CD14-positive monocyte (primary cell): Measurements from ENCODE around the gene FOXP1. TPM values are rescaled to one million over a fixed set of nuclear protein-coding genes. Genes with fewer than 3 reads are reported as not detected.

Experiments
- DNase-seq, 3 donors: peaks; one replicate each; pipeline ENCODE4 v3.0.0-alpha.2; 2011 to 2022
- H2AFZ ChIP-seq: 2 replicates; pipeline ENCODE4 v1.6.0; 2012; ENCODE audit warnings: mild to moderate bottlenecking, low read depth, low read length, inconsistent platforms; ENCODE audit not compliant: insufficient read depth, poor library complexity, severe bottlenecking
- H3K27ac ChIP-seq, 2 donors: 1 replicate in 1 of 2; 2 replicates in 1 of 2; pipeline ENCODE4 v1.5.1; 2012 to 2013; ENCODE audit warnings: low read length in 2 of 2, control low read depth in 1 of 2, inconsistent platforms in 1 of 2, low read depth in 1 of 2, mild to moderate bottlenecking in 1 of 2
- H3K27me3 ChIP-seq, 2 donors: one replicate each; pipeline versions ENCODE4 v1.6.0 to v1.6.1; 2011 to 2013; ENCODE audit warnings: low read length in 2 of 2; ENCODE audit not compliant: control insufficient read depth in 2 of 2, insufficient read depth in 2 of 2
- H3K36me3 ChIP-seq, 2 donors: replicated peaks in 1 of 2; 1 replicate in 1 of 2; 2 replicates in 1 of 2; pipeline versions ENCODE4 v1.5.1 to v1.6.1; 2012 to 2013; ENCODE audit warnings: low read length in 2 of 2, control low read depth in 1 of 2, inconsistent platforms in 1 of 2, mild to moderate bottlenecking in 1 of 2; ENCODE audit not compliant: insufficient read depth in 2 of 2, control insufficient read depth in 1 of 2
- H3K4me1 ChIP-seq, 2 donors: 1 replicate in 1 of 2; 2 replicates in 1 of 2; pipeline versions ENCODE4 v1.5.1 to v1.6.1; 2012 to 2013; ENCODE audit warnings: low read length in 2 of 2, control low read depth in 1 of 2, inconsistent platforms in 1 of 2, mild to moderate bottlenecking in 1 of 2, moderate library complexity in 1 of 2; ENCODE audit not compliant: insufficient read depth in 2 of 2, control insufficient read depth in 1 of 2
- H3K4me2 ChIP-seq: replicated peaks from 2 replicates; pipeline ENCODE3; 2012; ENCODE audit warnings: low read length, moderate library complexity, mild to moderate bottlenecking; ENCODE audit not compliant: poor library complexity, severe bottlenecking; ENCODE audit errors: extremely low read depth
- H3K4me3 ChIP-seq, 3 experiments: fragments of 200-600 bp in 1 of 3; sonication (generic) in 1 of 3; replicated peaks in 1 of 3; 1 replicate in 2 of 3; 2 replicates in 1 of 3; pipeline ENCODE4 v1.5.1; 2011 to 2013; ENCODE audit warnings: low read length in 3 of 3, mild to moderate bottlenecking in 3 of 3, control low read depth in 2 of 3, low read depth in 2 of 3, inconsistent platforms in 1 of 3, moderate library complexity in 1 of 3
- H3K79me2 ChIP-seq: 2 replicates; pipeline ENCODE4 v1.6.0; 2012; ENCODE audit warnings: mild to moderate bottlenecking, control low read depth, inconsistent platforms, low read length, moderate library complexity; ENCODE audit not compliant: insufficient read depth
- H3K9ac ChIP-seq: 2 replicates; pipeline ENCODE4 v1.6.0; 2017; ENCODE audit warnings: low read length, mild to moderate bottlenecking; ENCODE audit not compliant: insufficient read depth, poor library complexity, severe bottlenecking
- H3K9me3 ChIP-seq, 2 donors: replicated peaks in 1 of 2; 1 replicate in 1 of 2; 2 replicates in 1 of 2; pipeline versions ENCODE4 v1.5.1 to v1.6.1; 2012 to 2013; ENCODE audit warnings: low read length in 2 of 2, control low read depth in 1 of 2; ENCODE audit not compliant: control insufficient read depth in 1 of 2, insufficient read depth in 1 of 2
- H4K20me1 ChIP-seq: 2 replicates; pipeline ENCODE4 v1.6.0; 2012; ENCODE audit warnings: mild to moderate bottlenecking, low read length, control low read depth, moderate library complexity; ENCODE audit not compliant: insufficient read depth
- H3K27ac Mint-ChIP-seq, 7 donors: one replicate each; pipeline ENCODE4 v1.8.0; 2020; ENCODE audit warnings: mild to moderate bottlenecking in 7 of 7, mixed read lengths in 7 of 7, moderate library complexity in 6 of 7, inconsistent platforms in 2 of 7
- H3K27me3 Mint-ChIP-seq, 3 donors: one replicate each; pipeline ENCODE4 v1.8.0; 2021 to 2022; ENCODE audit warnings: low read depth in 3 of 3, mild to moderate bottlenecking in 3 of 3, mixed read lengths in 3 of 3, moderate library complexity in 3 of 3, inconsistent platforms in 1 of 3
- H3K36me3 Mint-ChIP-seq, 2 donors: one replicate each; pipeline ENCODE4 v1.8.0; 2020; ENCODE audit warnings: mixed read lengths in 2 of 2, inconsistent platforms in 1 of 2, mild to moderate bottlenecking in 1 of 2
- H3K4me1 Mint-ChIP-seq: one replicate; pipeline ENCODE4 v1.8.0; 2020; ENCODE audit warnings: mild to moderate bottlenecking, mixed read lengths
- H3K4me3 Mint-ChIP-seq, 2 donors: one replicate each; pipeline ENCODE4 v1.8.0; 2020; ENCODE audit warnings: mild to moderate bottlenecking in 2 of 2, mixed read lengths in 2 of 2, moderate library complexity in 1 of 2
- H3K9me3 Mint-ChIP-seq, 7 donors: one replicate each; pipeline ENCODE4 v1.8.0; 2020 to 2022; ENCODE audit warnings: mixed read lengths in 7 of 7, mild to moderate bottlenecking in 6 of 7, moderate library complexity in 6 of 7, inconsistent platforms in 2 of 7
- CTCF ChIP-seq: fragments of 200-600 bp; IDR thresholded peaks from one replicate; pipeline ENCODE4 v1.8.0; 2022; ENCODE audit warnings: antibody characterized with exemption, mild to moderate bottlenecking
- WGBS: methylation state at CpG from one replicate; pipeline ENCODE4 v1.1.5; 2013; ENCODE audit warnings: missing lambda C conversion rate; ENCODE audit not compliant: insufficient coverage; 5-methylcytosine and 5-hydroxymethylcytosine counted together
- intact Hi-C, 2 donors: fragments of 100-400 bp; cut with micrococcal nuclease; formaldehyde crosslinking; loops; one replicate each; pipeline versions ENCODE4 v1.15.0 to v1.15.1; 2023
- polyA plus RNA-seq, 3 donors: library from polyadenylated mRNA; depleted of rRNA in 1 of 3; unstranded in 2 of 3; stranded (reverse) in 1 of 3; fragments of 300-500 nt in 2 of 3; fragments of >200 nt in 1 of 3; fragmentation: Illumina TruSeq in 2 of 3; gene quantifications; 1 replicate in 2 of 3; 2 replicates in 1 of 3; pipeline ENCODE4 v1.2.3, GENCODE V29; 2012 to 2021

The FOXP1 gene
- polyA plus RNA-seq, 3 donors: 25.7 to 42.6 (median 27.8) TPM

- no peak for DNase-seq
- Mint-ChIP-seq H3K36me3 (peaks cover 15 to 26% of the 10 kb centered on the region in 2 donors), H3K27me3 (no peaks in the 10 kb centered on the region), H3K27ac (no peak overlapping the region), H3K4me1 (peaks cover 7% of the 10 kb centered on the region), H3K9me3 (peaks cover 0 to 1% (median 0%) of the 10 kb centered on the region in 7 donors), H3K4me3 (no peak overlapping the region)
- Histone ChIP-seq H3K9me3 (no peaks in the 10 kb centered on the region), H3K79me2 (no peaks in the 10 kb centered on the region), H3K4me2 (no peak overlapping the region), H3K27ac (no peak overlapping the region), H2AFZ (no peak overlapping the region), H4K20me1 (peaks cover 20% of the 10 kb centered on the region), H3K36me3 (peaks cover 13 to 26% of the 10 kb centered on the region in 2 donors), H3K27me3 (no peaks in the 10 kb centered on the region), H3K4me3 (no peak overlapping the region), H3K9ac (no peak overlapping the region), H3K4me1 (no peaks in the 10 kb centered on the region)
- TF ChIP-seq CTCF: no peak
- intact Hi-C loops: no loop called here
- 100% methylated on average over 4 of the region's 7 CpGs for WGBS
Measured at GRCh38 chr3:71163198-71163918, 420.2 kb downstream of the FOXP1 start.

- peaks cover 13 to 18% of the 10 kb centered on the region in 2 donors for H3K36me3 ChIP-seq
- Mint-ChIP-seq H3K27me3 (no peaks in the 10 kb centered on the region), H3K9me3 (peaks cover 0 to 5% (median 1%) of the 10 kb centered on the region in 7 donors), H3K27ac (no peak overlapping the region), H3K4me1 (peaks cover 7% of the 10 kb centered on the region), H3K4me3 (no peak overlapping the region), H3K36me3 (peaks cover 16 to 26% of the 10 kb centered on the region in 2 donors)
- WGBS: no CpG with 5 or more reads among the region's 1 CpG
- intact Hi-C loops: no loop called here
- no peak overlapping the region for H3K27ac ChIP-seq
- DNase-seq: no peak
- no peak for TF ChIP-seq CTCF
- H3K79me2 ChIP-seq: no peaks in the 10 kb centered on the region
- H3K27me3 ChIP-seq: no peaks in the 10 kb centered on the region
- no peak overlapping the region for H3K4me3 ChIP-seq
- H2AFZ ChIP-seq: no peak overlapping the region
- no peak overlapping the region for H3K4me2 ChIP-seq
- no peaks in the 10 kb centered on the region for H3K4me1 ChIP-seq
- H4K20me1 ChIP-seq: peaks cover 23% of the 10 kb centered on the region
- no peaks in the 10 kb centered on the region for H3K9me3 ChIP-seq
- no peak overlapping the region for H3K9ac ChIP-seq
Measured at GRCh38 chr3:71162221-71162620, 421.3 kb downstream of the FOXP1 start.
